SIG-M5 treated with dmso at 0.1 percent for 504 hours (cell line): Measurements from ENCODE around the gene RPL27A.

Experiments
- DNase-seq: peaks from one replicate; lab custom pipeline; 2025; ENCODE audit not compliant: unreplicated experiment; lab: John Stamatoyannopoulos, UW

The RPL27A gene

DNA sequence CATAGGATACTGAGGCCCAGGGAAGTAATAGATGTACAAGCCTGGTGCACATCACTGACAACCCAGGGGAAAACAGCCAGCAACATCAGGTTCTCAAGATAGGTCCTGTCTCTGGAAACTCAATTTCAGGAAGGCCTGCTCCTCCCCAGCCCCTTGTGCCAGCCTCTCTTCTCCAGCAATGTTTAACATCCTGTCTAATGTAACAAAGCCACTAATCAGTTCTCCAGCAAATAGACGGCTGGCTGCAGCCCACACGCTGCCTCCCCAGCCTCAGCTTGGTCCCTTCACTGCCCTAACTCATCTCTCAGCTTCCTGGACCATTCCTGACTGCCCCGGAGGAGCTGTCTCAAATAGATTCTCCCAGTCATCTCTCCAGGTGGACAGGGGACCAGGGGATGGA, 37.8 kb downstream of the RPL27A start:
- DNase-seq = no peak

DNA sequence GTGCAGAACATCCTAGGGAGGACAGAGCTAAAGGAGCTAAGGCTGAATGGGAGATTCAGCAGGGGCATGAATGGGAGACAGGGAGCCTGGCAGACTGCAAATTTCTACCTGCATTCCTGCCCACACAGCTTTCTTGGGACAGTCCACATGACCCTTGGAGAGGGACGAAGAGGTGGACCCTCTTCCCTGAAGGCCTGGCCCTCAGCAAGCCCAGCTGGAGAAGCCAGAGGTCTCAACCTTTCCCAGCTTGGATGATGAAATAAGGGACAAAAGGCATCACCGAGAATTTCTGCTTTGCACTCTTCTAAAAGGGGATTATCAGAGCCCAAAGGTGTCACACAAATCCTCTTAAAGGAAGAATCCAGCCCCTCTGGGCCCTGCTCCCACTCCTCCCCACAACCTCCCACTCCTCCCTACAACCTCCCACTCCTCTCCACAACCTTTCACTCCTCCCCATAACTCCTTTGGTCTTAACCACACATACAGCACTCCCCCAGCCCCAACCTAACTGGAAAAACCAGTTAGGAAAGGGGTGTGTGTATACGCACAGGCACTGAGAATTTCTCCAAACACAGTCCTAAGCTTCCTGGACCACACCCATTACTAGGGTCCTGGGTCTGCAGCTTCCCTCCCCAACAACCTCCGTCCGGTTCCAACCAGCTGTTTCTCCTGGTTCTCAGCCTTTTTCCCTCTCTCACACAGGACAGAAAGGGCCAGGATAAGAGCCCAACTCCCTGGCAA, 38.4 kb downstream of the RPL27A start:
- no peak for DNase-seq

DNA sequence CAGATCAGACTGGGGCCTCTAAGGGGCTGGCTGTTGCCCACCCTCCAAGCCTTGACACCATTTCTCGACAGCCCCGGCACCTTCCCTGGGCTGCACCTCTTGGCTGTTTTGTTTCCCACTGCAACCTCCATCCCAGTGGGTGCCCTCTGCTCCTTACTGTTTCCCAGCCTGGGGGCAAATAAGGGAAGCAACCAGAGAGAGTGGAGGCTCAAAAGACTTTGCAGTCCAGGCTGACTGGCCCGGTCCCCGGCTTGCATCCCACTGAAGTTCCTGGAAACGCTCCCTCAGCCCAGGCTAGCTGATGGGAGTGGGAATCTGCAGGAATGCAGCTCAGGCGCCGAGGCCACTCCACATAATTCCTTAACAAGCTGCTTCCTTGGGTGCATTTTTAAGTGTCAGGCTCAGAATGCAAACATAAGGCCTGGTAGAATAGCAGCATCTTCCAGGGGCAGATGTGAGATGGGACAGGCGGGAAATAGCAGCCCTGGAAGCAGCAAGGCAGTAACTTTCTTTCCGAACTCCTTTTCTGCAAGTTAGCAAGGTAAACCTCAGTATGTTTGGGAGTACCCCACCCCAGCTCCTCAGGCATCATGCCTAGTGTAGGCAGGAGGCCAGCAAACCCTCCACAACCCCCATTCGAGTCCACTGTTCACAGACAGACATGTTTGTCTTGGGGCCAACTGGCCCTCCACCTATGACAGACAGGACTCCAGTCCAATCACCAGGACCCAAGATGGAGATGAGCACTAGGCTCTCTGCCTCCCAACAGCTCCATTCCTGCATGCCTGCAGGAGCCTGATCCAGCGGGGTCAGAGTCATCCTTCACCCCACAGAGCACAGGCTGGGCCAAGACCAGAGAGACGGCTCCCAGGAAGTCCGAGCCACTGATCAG, 39.3 kb downstream of the RPL27A start:
- DNase-seq = no peak

DNA sequence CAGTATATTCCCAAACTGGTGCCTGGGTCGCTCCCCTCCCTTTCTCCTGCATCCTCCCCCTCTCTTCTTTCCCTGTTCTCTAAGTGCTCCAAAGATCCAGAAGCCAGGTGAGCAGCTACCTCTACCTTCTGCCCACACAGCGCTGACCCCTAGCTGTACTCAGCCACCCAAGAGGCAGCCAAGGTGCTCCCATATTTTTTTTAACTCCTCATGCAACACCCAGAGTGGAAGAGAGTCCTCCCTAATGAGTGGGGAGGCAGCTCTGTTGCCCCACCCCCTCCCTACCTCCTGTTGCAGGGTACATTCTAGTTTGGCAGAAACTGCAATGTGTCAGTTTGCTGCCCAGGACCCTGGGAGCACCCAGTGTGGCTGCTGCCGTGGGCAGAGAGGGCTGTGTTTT, 40.2 kb downstream of the RPL27A start:
- DNase-seq = no peak

DNA sequence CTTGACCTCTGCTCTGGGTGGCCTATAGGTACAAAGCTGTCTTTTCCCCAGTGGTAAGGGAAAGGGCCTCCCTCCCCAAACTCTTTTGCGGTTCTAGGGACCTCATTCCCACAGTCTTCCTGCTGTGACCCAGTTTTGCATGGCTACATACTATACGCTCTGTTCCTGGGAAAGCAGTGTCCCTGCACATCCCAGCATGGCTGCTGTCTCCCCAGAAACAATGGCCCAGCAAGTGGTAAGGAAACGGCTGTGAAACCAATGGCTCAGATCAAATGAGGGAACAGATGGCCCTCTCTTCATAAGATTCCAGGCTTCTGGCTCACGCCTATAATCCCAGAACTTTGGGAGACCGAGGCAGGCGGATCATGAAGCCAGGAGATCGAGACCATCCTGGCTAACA, 41.1 kb downstream of the RPL27A start:
- no peak for DNase-seq

DNA sequence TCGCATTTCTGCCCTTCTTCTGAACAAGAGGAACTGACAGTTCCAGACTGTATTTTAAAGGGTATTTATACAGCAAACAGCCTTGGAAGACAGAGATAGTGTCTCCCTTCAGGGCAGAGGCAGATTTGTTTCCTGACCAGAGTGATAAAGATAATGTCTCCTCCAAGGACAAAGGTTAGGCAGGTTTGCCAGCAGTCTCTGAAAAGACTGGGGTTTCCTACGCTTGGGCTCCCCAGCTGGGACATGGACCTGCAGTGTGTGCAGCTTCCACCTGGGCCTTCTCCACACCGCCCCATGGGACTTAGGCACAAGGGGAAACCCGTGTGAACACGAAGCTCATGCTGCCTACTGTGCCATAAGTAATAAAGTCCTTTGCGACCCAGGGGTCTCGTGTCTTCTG, 42.1 kb downstream of the RPL27A start:
- DNase-seq = no peak

DNA sequence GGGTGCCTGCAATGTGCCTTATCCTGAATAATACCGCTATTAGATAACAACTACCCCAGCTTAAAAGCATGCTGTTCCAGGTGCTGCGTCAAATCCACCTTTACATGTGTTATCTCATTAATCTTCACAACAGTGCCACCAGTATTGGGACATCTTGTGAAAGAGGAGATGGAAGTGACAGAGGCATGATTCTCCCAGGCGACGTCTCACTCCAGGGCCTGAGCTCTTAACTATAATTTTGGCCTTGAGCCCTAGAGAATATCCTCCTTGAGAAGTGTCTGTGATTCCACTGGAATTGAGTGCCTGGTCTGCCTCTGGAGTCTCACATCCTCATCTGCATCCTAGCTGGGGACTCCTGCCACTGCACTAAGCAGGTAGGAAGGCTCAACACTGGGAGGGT, 43.8 kb downstream of the RPL27A start:
- DNase-seq = no peak

DNA sequence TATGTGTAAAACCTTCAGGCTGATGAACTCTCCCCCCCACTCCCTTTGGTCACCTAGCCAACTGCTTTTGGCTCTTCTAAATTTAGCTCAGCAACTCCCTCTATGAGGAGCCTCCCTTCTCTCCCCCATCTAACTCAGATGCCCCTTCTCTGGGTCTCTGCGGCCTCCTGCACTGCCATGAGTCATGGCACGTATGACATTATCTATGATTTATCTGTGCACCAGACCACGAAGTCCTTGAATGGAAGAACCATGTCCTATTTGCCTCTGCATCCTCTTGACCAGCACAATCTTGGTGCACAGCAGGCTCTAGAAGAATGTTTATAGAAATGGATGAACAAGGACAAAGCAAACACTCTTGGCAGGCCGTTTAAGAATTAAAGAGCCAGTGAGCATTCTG, 46.0 kb downstream of the RPL27A start:
- DNase-seq = no peak

DNA sequence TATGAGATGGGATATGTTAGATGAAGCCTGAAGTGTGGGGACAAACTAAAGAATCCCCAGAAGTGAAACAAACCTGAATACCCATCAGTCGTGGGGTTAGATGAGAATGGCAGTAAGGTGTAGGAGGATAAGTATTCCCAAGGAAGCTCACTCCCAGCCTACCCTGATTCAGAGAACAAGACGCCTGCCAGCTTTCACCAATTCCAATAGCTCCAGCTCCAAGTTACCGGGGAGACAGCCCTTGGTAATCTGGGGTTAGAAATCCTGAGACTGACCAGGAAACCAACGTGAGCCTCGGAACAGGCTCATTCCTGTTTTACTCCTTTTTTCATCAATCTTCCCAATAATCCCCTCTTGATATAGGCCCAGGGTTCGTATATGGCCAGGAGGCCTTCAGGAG, 46.5 kb downstream of the RPL27A start:
- DNase-seq = no peak

DNA sequence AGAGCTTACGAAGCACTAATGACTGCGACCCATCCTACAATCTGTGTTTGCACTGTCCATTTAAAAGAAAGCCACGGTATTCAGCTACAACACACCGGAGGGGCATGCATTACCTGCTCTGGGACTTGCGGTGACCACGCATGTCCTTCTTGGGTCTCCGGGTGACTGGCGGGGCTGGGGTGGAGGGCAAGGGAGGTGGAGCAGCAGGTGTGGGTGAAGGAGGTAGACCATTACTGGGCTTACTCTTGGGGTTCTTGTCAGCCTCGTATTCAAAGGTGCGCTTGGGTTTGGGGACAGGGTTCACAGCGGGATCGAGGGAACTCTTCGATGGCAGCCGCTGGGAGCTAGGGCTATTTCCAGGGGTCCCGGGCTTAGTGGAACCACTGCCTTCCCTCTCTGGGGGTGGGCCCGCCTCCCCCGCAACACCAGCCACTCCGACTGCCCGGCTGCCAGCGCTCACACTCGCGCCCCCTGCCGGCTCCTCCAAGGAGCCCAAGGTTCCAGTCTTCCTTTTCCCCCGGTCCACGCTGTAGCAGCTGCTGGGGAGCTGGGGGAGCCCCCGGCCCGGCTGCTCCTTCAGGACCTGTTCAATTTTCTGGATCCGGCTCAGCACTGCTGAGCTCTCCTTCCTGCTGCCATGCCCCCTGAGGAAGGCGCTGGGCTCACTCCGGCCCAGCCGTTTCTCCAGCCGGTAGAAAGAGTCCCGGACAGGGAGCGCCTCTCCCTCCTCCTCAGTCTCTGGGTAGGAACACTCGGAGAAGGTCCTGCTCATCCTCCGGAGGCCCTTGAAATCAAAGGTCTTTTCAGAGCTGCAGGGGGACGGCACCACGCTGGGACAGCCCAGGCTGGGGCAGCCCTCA, 47.5 kb downstream of the RPL27A start:
- DNase-seq = no peak

DNA sequence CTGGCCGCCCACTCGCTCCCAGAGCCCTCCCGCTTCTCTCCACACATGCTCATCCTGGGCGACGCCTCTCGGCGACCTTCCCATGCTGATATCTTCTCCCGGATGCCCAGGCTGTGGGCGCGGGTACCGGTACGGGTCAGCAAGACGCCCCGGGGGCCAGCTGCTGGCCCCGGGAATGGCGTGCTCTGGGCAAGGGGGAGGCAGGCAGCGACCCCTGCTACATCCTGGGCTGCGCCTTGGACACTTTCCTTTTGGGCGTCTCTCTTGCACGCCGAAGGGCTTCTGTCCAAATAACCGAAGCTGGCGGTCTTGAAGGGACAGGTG, 48.1 kb downstream of the RPL27A start:
- no peak for DNase-seq

DNA sequence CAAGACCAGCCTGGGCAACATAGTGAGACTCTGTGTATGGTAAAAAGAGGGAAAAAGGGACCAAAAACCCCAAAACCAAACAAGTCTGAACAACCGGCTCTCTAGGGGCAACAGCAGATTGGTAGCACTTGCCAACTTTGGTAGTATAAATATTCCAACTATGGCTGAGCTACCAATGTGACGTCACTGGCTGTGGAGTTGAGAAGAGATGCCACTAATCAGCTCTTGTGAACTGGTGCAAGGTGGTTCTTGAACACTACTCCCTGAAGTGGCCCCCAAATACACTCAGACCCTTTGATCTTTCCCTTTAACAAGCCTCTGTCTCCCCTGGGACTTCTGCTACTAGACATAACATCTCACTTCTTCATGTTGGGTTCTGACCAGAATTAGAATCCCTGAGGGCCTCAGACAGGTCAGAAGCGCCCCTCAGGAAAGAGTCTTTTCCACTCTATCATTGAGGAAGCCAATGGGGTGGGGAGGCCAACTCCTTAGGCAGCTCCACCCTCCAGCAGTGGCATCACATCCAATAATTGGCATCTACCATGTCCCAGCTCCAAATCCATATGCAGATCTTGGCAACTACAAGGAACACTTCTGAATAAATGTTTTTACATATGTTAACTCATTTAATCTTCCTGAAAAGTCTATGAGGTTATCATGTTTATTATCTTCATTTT, 49.2 kb downstream of the RPL27A start:
- no peak for DNase-seq

DNA sequence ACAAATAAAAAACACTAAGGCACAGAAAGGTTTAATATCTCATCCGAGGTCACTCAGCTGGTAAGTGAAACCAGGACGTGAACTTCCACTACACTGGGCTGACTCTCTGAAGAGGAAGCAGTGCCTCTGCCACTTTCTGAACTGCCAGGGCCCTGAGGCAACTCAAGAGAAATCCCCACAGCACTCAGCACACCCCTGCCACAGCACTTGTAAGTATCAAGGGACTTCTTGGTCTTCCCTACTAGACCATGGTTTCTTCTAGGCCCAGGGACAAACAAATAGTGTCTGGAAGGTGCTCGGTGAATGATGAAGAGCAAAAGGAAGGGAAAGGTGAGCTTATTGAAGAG, 49.7 kb downstream of the RPL27A start:
- DNase-seq = peak; percentile 39

DNA sequence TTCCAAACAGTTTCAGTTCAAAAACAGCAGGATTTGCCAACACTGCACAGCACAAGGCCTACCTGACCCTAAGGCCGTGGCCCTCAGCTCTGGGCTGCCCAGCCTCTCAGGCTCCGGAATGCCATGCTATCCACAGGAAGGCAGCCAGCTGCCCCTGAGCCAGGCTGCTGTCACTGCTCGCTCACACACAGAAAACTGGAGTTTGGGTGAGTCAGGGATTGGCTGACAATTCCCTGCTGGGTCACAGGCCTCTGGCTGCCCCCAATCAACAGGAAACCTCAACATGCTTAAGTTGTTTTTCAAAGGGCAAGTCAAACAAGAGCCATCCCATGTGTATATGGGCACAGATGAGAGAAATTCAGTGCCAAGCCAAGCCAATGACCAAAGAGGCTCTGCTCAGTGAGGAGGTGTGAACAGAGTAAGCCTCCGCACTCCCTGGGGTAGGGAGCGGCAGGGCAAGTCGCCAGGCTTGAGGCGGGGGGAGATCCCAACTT, 50.2 kb downstream of the RPL27A start:
- no peak for DNase-seq

DNA sequence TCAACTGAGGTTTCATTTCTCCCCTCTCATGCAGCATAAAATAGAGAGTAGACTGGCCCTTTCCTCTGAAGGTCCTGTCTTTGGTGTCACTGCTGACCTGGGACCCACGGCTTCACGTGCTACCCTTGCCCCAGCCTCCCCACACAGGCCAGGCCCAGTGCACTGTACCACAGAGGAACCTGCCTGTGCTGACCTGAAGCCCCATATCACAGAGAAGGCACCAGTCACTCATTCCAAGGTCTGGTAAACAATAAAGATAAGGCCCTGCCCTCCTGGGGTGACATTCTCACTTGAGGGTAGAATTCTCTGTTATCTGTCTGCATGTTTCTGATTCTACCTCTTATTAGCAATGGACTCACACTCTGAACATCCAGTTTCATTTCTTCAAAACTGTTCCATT, 51.3 kb downstream of the RPL27A start:
- no peak for DNase-seq

DNA sequence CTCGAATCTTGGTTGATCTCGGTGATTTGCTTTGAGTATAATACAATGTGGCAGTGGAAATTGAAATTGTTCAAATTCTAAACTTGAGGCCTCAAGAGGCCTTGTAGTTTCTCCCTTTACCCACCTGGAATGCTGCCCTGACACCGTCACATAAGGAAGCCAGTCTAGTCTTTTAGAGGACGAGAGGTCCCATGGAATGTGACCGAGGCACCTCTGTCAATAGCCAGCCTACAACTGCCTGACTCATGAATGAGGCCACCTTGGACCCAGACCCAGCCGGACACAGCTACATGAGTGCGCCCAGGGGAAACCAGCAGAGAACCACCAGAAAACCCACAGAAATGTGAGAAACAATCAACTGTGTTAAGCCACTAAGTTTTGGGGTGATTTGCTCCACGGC, 52.5 kb downstream of the RPL27A start:
- no peak for DNase-seq

DNA sequence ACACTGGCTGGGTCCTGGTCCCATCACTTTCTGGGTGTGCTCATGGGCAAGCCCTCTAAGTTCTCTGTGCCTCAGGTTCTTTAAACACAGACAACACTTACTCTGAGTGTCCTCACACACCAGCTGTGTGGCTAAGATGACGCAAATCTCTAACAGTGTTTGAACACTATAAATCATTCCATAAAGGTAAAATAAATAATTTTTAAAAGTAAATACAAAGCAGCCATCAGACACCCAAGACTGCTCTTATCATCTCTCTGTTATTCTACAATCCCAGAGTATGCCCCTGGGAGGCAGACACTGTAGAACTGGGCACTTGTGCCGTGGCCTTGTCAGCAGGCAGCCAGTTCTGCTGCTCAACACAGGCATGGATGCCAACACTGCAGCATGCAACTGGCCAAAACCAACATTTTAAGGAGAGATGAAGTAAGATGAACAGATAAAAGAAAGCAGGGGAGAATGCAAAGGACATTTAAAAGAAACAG, 56.8 kb downstream of the RPL27A start:
- no peak for DNase-seq
